K562 (cell line): ENCODE measurements around the gene TMC8. TPM values are rescaled to one million over a fixed set of nuclear protein-coding genes. Genes with fewer than 3 reads are reported as not detected.

Experiments used
- CBX3 ChIP-seq, 2 experiments: IDR thresholded peaks; 1 replicate in 1 of 2; 2 replicates in 1 of 2; pipeline ENCODE4 v1.6.1; 2012; ENCODE audit warnings: inconsistent platforms in 2 of 2, low read length in 2 of 2, borderline replicate concordance in 1 of 2, control low read depth in 1 of 2
- FOXP1 ChIP-seq: sonication (generic); formaldehyde crosslinking; IDR thresholded peaks from 2 replicates; pipeline ENCODE4 v1.8.0; 2022; ENCODE audit warnings: mild to moderate bottlenecking, missing genetic modification reagents
- L3MBTL2 ChIP-seq: fragments of 450-650 bp; IDR thresholded peaks from 2 replicates; pipeline ENCODE4 v1.6.1; 2016; ENCODE audit warnings: mild to moderate bottlenecking, moderate library complexity
- NFXL1 ChIP-seq: fragments of 450-650 bp; formaldehyde crosslinking; IDR thresholded peaks from 2 replicates; pipeline ENCODE4 v1.4.0; 2021; ENCODE audit warnings: mild to moderate bottlenecking
- RAD51 ChIP-seq: fragments of 450-650 bp; IDR thresholded peaks from 2 replicates; pipeline ENCODE4 v1.7.1; 2016; ENCODE audit warnings: low read depth, mild to moderate bottlenecking, borderline replicate concordance
- RBM17 ChIP-seq: fragments of 200-400 bp; formaldehyde crosslinking; IDR thresholded peaks from 2 replicates; pipeline ENCODE4 v1.6.1; 2017; ENCODE audit warnings: low read depth, mild to moderate bottlenecking, low read length, borderline replicate concordance
- SP1 ChIP-seq: sonication (generic); formaldehyde crosslinking; IDR thresholded peaks from 2 replicates; pipeline ENCODE4 v1.8.1; 2022; ENCODE audit warnings: mild to moderate bottlenecking, missing genetic modification reagents
- SUPT5H ChIP-seq: fragments of 450-650 bp; IDR thresholded peaks from 2 replicates; pipeline ENCODE4 v1.6.1; 2016
- U2AF1 ChIP-seq: fragments of 200-400 bp; formaldehyde crosslinking; optimal IDR thresholded peaks from 2 replicates; pipeline ENCODE3; 2017; ENCODE audit warnings: mild to moderate bottlenecking, low read depth, low read length, moderate library complexity
- ZBTB1 ChIP-seq: sonication (generic); formaldehyde crosslinking; IDR thresholded peaks from 2 replicates; pipeline ENCODE4 v1.8.1; 2023; ENCODE audit warnings: missing genetic modification reagents, low read depth, mild to moderate bottlenecking, borderline replicate concordance
- ZNF717 ChIP-seq: fragments of 250-450 bp; sonication (Bioruptor Pico); IDR thresholded peaks from 2 replicates; pipeline ENCODE4 v1.5.0; 2021
- polyA plus RNA-seq, 8 experiments: library from polyadenylated mRNA; depleted of rRNA in 4 of 8; stranded (reverse) in 5 of 8; unstranded in 3 of 8; fragments of >200 nt; fragmentation: Nextera tagmentation in 2 of 8; fragmentation: Illumina TruSeq in 1 of 8; extraction: Ambion mirVana in 2 of 8; extraction: Trizol in 1 of 8; gene quantifications; 2 replicates each; pipeline versions ENCODE4 v1.2.1 to v1.2.3, GENCODE V29; 2011 to 2014; ENCODE audit warnings: inconsistent platforms in 1 of 8, missing spikeins in 1 of 8
- total RNA-seq, 7 experiments: library from RNA; depleted of rRNA in 6 of 7; stranded (reverse); fragments of >200 nt in 6 of 7; fragmentation: Illumina TruSeq in 2 of 7; extraction: Trizol in 2 of 7; gene quantifications; 2 replicates each; pipeline versions ENCODE4 v1.2.1 to v1.2.3, GENCODE V29; 2011 to 2021; ENCODE audit warnings: low replicate concordance in 1 of 7
- TF ChIP-seq, protein P1 (sequence below), 2 experiments: fragments of 450-650 bp in 1 of 2; sonication (generic) in 1 of 2; formaldehyde crosslinking in 1 of 2; IDR thresholded peaks in 1 of 2; conservative IDR thresholded peaks in 1 of 2; 2 replicates each; pipeline versions ENCODE4 v1.6.1 to v1.8.1; 2016 to 2023; ENCODE audit warnings: mild to moderate bottlenecking in 2 of 2, moderate library complexity in 2 of 2, inconsistent platforms in 1 of 2, missing genetic modification reagents in 1 of 2
- TF ChIP-seq, protein P2 (sequence below): sonication (generic); formaldehyde crosslinking; IDR thresholded peaks from 2 replicates; pipeline ENCODE4 v1.8.1; 2023; ENCODE audit warnings: missing genetic modification reagents, mild to moderate bottlenecking, borderline replicate concordance
- TF ChIP-seq, protein P3 (sequence below): fragments of 250-450 bp; sonication (Bioruptor Pico); IDR thresholded peaks from 2 replicates; pipeline ENCODE4 v1.8.0; 2021; ENCODE audit warnings: moderate library complexity, mild to moderate bottlenecking, inconsistent platforms
- TF ChIP-seq, protein P4 (sequence below): sonication (generic); formaldehyde crosslinking; IDR thresholded peaks from 2 replicates; pipeline ENCODE4 v1.8.1; 2023; ENCODE audit warnings: mild to moderate bottlenecking, missing genetic modification reagents, moderate library complexity
- TF ChIP-seq, protein P5 (sequence below): sonication (generic); formaldehyde crosslinking; IDR thresholded peaks from 2 replicates; pipeline ENCODE4 v1.8.0; 2022; ENCODE audit warnings: missing genetic modification reagents, mild to moderate bottlenecking, borderline replicate concordance

TMC8 gene
- total and polyA plus RNA-seq, 9 of the 15 experiments (the other 6 are each of a cell fraction or from before 2014, with no cell fraction given), result 0.13 to 10.9 (median 2.8) TPM

DNA sequence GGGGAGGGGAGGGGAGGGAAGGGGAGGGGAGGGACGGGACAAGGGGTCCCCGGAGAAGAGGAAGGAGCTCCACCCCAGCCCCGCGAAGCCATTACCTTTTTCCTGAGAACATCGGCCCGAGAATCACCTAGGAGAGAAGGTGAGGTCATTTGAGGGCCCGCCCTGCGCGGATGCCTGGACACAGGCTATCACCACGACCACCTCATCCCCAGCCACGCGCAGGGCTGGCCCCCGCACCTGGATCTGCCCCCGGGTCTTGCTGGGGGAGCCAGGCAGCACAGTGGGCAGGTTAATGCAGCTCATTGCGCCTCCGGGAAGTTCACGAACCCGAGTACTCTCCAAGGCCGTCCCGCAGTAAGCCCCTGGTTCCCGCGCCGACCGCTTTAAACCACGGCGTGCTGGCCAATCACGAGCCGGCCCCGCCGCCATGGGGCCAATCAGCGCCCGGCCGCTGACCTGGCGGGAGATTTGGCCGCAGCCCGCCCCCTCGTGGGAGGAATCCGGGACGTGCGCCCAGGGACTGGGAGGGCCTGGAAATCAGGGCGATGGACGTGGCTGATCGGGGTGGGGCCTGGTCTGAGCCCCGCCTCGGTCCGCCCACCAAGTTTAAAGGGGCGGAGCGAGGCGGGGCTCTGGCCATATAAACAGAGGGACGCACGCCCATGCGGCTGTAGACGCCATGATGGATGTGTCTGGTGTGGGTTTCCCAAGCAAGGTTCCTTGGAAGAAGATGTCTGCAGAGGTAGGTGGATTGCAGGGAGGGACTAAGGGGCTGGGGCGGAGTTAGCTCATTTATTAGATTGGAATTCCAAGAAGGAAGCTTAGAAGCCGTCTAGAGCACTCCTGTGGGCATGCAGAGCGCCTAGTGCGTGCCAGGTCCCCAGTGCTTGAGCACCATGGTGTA, 56.4 kb downstream of the TMC8 start, which contains the start of the genes AFMID and TK1 (continued):
- TF ChIP-seq, protein P1, sequence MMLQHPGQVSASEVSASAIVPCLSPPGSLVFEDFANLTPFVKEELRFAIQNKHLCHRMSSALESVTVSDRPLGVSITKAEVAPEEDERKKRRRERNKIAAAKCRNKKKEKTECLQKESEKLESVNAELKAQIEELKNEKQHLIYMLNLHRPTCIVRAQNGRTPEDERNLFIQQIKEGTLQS (IDR thresholded peaks at IDR 0.05), result peak; percentile 52
- TF ChIP-seq, protein P1 (CRISPR knock-in tag; conservative IDR thresholded peaks at IDR 0.05), result peak; percentile 92
- no peak for TF ChIP-seq RBM17
- peak; percentile 76 for TF ChIP-seq FOXP1 (CRISPR knock-in tag)
- TF ChIP-seq, protein P2, sequence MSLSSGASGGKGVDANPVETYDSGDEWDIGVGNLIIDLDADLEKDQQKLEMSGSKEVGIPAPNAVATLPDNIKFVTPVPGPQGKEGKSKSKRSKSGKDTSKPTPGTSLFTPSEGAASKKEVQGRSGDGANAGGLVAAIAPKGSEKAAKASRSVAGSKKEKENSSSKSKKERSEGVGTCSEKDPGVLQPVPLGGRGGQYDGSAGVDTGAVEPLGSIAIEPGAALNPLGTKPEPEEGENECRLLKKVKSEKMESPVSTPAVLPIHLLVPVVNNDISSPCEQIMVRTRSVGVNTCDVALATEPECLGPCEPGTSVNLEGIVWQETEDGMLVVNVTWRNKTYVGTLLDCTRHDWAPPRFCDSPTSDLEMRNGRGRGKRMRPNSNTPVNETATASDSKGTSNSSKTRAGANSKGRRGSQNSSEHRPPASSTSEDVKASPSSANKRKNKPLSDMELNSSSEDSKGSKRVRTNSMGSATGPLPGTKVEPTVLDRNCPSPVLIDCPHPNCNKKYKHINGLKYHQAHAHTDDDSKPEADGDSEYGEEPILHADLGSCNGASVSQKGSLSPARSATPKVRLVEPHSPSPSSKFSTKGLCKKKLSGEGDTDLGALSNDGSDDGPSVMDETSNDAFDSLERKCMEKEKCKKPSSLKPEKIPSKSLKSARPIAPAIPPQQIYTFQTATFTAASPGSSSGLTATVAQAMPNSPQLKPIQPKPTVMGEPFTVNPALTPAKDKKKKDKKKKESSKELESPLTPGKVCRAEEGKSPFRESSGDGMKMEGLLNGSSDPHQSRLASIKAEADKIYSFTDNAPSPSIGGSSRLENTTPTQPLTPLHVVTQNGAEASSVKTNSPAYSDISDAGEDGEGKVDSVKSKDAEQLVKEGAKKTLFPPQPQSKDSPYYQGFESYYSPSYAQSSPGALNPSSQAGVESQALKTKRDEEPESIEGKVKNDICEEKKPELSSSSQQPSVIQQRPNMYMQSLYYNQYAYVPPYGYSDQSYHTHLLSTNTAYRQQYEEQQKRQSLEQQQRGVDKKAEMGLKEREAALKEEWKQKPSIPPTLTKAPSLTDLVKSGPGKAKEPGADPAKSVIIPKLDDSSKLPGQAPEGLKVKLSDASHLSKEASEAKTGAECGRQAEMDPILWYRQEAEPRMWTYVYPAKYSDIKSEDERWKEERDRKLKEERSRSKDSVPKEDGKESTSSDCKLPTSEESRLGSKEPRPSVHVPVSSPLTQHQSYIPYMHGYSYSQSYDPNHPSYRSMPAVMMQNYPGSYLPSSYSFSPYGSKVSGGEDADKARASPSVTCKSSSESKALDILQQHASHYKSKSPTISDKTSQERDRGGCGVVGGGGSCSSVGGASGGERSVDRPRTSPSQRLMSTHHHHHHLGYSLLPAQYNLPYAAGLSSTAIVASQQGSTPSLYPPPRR (CRISPR knock-in tag), result no peak
- TF ChIP-seq, protein P3, sequence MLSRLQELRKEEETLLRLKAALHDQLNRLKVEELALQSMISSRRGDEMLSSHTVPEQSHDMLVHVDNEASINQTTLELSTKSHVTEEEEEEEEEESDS, result no peak
- peak; percentile 97 for TF ChIP-seq SP1
- TF ChIP-seq, protein P4, sequence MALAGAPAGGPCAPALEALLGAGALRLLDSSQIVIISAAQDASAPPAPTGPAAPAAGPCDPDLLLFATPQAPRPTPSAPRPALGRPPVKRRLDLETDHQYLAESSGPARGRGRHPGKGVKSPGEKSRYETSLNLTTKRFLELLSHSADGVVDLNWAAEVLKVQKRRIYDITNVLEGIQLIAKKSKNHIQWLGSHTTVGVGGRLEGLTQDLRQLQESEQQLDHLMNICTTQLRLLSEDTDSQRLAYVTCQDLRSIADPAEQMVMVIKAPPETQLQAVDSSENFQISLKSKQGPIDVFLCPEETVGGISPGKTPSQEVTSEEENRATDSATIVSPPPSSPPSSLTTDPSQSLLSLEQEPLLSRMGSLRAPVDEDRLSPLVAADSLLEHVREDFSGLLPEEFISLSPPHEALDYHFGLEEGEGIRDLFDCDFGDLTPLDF (CRISPR knock-in tag), result peak; percentile 99
- TF ChIP-seq, protein P5, sequence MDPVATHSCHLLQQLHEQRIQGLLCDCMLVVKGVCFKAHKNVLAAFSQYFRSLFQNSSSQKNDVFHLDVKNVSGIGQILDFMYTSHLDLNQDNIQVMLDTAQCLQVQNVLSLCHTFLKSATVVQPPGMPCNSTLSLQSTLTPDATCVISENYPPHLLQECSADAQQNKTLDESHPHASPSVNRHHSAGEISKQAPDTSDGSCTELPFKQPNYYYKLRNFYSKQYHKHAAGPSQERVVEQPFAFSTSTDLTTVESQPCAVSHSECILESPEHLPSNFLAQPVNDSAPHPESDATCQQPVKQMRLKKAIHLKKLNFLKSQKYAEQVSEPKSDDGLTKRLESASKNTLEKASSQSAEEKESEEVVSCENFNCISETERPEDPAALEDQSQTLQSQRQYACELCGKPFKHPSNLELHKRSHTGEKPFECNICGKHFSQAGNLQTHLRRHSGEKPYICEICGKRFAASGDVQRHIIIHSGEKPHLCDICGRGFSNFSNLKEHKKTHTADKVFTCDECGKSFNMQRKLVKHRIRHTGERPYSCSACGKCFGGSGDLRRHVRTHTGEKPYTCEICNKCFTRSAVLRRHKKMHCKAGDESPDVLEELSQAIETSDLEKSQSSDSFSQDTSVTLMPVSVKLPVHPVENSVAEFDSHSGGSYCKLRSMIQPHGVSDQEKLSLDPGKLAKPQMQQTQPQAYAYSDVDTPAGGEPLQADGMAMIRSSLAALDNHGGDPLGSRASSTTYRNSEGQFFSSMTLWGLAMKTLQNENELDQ (CRISPR knock-in tag), result peak; percentile 76; the same call in 1 of the 2 replicates
- peak; percentile 82 for TF ChIP-seq U2AF1
- no peak for TF ChIP-seq NFXL1 (CRISPR knock-in tag)
- TF ChIP-seq L3MBTL2, result peak; percentile 89
- peak; percentile 97 for TF ChIP-seq SUPT5H
- TF ChIP-seq RAD51, result peak; percentile 49; the same call in 1 of the 2 replicates
- TF ChIP-seq ZNF717 (CRISPR knock-in tag), result no peak
- TF ChIP-seq ZBTB1 (CRISPR knock-in tag), result peak; percentile 65; the same call in 1 of the 2 replicates
- TF ChIP-seq CBX3 (IDR thresholded peaks at IDR 0.05; ENCODE audit: borderline replicate concordance in 1 of 2, low read length in 2 of 2), result peak in 1 of 2 experiments; percentile 34; a peak in 1 of 3 replicates
